OCI-M2 (cell line): Measurements from ENCODE around the gene CCDC85C.

ENCODE experiments used
- DNase-seq: peaks from one replicate; lab custom pipeline; 2025; ENCODE audit not compliant: unreplicated experiment; lab: John Stamatoyannopoulos, UW

Gene CCDC85C

DNA sequence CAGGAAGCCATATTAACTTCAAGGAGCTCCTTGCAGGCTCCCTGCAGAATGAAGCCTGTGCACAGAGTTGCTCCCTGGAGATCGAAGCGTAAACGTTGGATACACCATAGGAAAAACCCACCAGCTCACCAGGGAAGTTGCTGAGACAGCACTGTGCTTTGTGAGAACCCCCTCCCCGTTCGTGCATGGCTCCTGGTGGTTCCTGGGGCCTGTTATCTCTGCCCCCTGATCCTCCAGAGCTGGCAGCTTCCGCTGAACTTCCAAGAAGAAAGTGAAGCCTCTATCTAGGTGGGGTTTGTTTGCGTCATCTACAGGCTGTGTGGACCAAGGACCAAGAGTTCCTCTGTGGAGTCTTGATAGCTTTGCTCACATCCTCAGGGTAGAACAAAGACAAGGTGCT is 2.4 kb upstream of the CCDC85C start:
- no peak for DNase-seq

DNA sequence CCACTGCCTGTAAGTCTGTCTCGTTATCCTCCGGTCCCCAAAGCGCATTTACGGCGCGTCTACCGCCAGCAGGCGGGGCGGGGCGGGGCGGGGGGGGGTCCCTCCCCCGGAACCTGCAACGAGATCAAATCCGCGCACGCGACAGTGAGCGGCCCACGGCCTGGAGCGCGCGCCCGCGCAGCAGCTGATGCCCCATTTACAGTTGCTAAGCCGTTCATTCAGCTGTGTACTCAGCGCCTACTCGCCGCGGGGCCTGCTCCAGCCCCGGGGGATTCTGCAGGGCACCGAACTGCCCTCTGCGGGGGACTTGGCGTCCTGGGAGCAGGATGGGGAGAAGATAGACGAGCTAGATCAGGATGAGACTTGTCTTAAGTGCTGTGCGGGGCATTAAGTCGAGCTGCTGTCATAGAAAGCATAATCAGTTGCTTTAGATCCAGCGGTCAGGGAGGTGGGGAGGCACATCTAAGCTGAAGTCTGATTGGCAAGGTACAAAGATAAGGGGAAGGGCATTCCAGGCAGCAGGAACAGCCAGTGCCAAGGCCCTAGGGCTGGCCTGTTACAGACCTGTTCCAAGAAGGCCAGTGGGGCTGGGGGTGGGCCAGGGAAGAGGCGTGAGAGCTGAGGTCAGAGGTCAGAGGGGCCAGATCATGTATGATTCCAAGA is 1.4 kb upstream of the CCDC85C start:
- no peak for DNase-seq

DNA sequence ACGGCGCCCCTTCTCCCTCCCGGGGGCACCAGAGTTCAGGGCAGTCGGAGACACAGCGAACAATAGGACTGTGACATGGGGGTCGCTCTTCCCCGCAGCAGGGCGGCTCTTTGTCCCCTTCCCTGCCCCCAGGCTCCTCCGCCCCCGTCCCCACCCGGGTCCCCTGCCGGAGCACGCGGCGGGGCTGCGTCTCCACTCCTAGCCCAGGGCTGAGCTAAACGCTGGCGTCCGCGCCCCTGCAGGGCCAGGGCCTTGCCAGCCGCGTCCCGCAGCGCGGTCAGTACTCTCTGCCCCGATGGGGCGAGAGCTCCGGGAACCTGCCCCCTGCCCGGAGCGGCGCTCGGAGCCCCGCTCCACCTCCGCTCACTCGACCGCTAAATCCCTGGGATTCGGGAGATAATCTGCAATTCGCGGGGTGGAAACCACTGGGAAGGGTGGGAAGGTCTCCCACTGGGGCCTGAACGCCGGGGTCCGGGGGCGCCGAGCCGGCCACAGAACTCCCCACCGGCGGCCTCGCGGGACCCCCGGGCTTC is 825 bp upstream of the CCDC85C start:
- DNase-seq = no peak

DNA sequence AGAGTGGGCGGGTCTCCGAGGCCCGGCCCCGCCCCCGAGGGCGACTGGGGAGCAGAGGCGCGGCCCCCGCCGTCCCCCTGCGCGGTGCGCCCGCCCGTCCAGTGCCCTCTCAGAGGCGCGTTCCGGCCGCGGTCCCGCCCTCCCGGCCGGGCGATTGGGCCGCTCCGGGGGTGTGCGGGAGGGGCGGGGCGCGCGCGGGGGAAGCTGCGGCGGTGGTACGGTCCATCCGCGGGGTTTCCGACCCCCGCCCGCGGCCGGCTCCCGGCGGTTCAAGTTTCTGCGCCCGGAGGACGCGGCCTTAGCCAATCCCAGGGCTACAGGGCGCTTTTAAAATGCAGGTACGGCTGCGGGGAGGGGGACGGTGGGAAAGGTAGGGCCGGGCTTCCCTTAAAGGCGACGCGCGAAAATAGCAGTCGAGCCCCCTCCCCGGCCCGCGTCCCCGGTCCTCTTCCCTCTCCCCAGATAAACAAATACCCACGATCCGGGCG is 315 bp upstream of the CCDC85C start:
- peak; percentile 92 for DNase-seq

DNA sequence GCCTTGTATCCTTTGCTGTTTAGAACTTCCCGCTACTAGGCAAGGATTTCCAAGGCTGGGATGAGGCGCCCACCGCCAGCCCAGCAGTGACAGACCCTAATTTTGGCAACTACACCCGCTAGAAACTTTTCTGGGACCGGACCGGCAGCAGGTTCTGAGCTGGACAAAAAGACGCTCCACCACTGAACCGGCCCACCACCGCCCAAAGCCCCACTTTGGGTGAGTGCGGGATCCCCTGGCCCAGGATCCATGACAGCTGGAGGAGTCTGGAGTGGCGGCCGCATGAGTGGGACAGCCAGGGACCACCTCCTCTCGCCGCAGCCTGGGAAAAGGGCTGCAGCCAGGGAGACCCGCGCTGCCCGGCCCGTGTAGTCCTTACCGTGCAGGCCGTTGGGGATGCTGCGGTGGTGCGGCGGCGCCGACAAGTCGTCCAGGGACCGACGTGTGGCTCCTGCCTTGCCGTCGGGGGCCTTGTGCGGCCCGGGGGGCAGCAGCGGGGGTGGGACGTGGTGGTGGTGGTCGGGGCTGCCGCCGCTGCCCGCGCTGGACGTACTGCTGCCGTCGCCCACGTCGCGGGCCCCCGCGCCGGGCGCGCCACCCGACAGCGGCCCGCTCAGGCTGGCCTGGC is 1.1 kb downstream of the CCDC85C start:
- DNase-seq = no peak

DNA sequence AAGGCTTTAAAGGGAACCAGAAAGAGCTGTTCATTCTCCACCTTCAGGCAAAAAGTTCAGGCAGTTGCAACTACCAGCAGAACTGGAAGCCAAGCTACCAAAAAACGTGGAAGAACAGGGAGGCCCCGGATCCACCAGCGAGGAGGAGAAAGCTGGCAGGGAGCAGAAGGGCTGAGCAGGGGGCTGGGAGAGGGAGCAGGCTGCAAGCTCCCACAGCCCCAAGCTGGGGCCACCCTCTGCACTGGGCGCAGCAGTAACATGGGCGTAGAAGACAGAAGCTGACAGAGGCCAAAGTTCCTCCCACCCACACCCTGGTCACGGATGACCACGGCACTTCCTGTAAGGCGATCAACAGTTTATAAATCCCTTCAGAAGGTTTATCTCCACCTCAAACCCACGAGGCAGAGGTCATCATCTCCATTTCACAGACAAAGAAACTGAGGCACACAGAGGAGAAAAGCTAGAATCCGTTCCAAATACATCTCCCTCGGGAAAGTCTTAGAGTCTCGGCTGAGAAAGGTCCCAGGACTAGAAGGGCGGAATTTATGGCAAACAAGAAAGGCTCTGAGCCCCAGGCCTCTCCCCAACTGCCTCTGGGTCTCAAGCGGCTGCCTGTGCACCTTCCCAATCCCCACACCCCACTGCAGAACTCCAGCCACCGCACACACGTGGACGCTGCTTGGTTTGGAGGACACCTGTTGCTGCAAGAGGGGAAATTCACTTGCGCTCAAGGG is 1.8 kb downstream of the CCDC85C start:
- DNase-seq = no peak

DNA sequence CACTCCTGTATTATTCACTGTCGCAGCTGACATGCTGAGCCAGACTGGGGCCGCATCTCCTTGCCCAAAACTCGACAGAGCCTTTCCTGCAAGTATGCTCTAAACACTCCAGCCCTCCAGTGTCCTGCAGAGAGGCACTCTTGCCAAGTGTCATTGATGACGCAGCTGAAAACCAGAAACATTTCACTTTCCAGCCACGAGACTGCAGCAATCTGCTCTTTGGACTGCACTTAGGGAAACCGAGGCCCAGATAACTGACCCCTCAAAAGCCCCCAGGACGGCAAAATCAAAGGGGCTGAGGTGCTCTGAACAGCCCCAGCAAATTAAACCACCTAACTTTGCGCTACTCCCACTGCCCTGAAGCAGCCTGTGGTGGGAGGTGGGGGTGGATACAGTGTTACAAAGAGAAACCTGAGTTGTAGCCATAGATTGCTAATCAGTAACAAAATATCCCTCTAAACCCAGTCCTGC is 2.6 kb downstream of the CCDC85C start:
- no peak for DNase-seq

DNA sequence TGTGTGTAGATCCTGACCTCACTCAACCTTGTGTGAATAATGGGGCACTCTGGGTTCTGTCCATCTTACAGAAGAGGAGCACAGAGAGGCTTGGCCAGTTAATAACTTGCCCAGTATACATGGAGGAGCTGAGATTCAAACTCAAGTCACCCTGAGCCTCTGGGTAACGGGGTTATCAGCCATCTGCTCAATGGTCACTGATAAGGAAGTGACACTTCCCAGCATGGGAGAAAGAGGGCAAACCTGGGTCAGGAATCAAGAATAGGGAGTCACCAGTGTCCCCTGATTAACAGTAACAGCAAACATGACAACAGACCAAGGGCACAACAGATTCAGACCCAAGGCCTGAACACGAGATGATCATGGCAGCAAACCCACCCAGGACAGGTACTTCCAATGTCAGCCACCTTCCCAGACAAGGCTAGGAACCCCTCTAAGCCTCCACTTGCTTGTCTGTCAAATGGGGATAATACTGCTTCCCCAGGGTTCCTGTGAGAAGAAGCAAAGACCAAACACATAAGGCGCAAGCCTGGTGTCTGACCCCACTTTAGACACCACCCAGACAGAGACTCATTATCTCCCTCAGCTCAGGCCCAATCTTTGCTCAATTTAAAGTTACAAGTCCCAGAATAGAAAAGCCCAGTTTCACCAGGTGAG is 3.6 kb downstream of the CCDC85C start:
- no peak for DNase-seq

DNA sequence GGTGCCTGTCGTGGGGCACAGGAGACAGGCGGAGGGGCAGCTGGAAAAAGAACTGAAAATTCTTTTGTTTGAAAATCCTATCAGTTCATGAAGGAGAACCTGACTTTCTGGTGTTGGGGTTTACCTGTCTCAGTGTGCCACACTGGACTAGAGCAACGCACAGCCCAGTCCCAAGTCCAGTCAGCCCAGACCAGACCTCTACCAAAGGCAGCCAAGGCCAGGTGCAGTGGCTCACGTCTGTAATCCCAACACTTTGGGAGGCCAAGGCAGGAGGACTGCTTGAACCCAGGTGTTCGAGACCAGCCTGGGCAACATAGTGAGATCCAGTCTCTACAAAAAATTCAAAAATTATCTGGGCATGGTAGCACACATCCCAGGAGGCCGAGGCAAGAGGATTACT is 4.6 kb downstream of the CCDC85C start:
- no peak for DNase-seq

DNA sequence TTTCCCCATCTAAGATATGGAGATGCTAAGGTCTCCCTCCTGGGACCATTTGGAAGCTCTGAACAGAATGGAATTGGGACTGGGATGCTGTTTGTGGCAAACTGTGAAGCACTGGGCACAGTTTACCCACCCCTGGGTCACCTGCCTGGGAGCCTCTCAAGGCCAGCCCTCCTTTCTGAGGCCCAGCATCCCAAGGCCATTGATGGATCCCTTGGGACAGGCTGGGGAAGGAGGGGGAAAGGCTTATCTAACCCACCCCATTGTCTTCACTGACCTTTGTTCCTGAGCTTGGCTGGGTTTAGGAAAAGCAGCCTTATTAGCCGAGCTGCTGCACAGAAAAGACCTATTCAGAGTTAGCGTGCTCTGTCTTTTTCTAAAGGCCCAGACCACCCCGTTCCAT is 5.2 kb downstream of the CCDC85C start:
- no peak for DNase-seq

DNA sequence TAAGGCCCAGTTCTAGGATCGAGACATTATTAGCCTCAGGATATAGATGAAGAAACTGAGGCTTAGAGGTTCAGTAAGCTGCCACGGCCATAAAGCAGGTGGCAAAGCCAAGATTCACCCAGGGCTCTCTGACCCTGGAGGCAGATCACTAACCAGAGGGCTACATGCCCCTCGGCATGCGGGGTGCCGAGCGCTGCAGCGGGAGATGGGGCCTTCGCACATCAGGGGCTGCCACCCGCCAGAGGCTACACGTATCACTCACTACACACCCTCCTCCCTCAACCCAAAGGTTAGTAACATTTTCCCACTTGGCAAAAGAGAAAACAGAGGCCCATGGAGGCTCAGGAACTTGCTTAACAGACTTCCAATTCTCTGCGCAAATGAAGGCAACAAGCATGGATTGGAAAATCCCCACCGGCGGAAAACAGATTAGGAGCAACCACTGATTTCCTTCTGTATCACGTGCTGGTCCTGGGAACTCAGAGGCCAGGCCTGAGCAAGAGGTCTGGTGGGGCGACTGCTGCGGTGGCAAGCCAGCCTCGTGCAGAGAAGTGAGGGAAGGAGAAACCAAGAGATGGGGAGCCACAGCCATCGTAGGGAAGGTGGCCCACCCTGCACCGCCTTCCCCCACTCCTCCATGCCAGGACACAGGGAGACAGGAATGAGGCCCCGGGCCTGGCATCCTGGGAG is 6.0 kb downstream of the CCDC85C start:
- no peak for DNase-seq

DNA sequence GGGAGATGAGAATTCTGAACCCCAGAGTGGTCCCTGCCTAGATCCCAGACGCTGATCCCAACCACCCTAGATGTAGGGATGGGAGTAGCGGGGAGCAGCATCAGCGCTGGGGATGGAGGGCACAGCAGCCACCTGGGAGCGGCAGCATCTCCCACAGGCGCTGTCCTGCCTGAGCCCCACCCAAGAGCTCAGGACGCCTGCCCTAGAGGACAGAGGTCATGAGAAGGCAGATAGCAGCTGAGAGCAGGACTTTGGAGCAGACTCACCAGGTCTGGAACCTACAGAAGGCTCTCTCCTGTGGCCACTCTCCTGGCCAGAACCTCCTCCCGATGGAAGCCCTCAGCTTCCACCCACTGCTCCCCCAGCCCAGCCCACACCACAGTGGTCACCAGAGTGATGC is 7.2 kb downstream of the CCDC85C start:
- DNase-seq = no peak

DNA sequence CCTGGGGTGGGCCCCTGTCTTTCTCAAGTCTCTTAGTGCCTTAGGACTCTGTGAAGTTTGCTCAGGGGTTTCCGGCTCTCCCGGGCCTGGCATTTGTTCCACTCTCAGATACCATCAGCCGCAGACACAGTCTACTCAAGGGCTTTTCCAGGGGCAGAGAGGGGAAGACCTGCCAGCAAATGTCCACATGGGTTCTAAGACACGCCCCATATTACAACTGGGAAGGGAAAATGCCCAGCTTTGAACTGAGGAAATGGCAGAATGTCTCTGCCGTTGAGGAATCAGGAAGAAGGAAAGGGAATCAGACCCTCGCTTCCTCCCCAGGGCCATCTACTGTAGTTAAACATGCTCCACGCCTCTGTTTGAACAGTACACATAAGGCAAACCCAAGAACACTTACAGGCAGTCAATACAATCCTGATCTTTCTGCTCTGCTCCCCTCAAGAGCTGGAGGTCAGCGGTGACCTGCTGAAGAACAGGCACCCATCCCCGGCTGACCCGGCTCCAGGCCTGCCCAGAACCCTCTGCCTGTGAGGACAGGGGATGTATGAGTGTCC is 7.9 kb downstream of the CCDC85C start:
- no peak for DNase-seq

DNA sequence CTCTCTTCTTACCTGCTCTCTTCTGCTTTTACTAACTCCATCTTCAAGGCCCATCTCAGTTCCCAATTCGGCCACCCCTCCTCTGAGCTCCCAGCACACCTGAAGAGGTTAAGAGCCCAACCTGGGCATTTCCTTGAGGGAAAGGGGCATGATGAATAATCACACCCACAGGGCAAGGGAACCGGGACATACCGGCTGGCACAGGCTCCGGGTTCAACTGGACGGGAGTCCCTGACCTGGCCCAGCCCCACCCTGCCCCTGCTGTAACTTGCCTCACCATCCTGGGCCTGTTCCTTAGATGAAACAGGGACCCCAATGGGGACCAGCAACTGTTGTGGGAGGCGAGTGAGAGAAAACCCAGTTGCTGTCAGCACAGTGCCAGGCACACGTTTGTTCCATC is 8.5 kb downstream of the CCDC85C start:
- DNase-seq = no peak

DNA sequence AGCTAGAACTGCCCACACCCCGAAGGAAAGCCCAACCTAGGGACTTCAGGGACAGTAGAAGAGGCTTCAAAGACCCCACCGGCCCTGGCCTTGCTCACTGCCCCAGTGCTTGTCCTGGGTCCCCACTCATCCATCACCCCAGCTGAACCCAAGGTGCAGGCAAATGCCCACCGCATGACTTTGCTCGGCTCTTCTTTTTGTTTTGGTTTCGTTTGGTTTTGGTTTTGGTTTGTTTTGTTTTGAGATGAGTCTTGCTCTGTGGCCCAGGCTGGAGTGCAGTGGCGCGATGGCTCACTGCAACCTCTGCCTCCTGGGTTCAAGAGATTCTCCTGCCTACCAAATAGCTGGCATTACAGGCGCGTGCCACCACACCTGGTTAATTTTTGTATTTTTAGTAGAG is 9.0 kb downstream of the CCDC85C start:
- DNase-seq = no peak

DNA sequence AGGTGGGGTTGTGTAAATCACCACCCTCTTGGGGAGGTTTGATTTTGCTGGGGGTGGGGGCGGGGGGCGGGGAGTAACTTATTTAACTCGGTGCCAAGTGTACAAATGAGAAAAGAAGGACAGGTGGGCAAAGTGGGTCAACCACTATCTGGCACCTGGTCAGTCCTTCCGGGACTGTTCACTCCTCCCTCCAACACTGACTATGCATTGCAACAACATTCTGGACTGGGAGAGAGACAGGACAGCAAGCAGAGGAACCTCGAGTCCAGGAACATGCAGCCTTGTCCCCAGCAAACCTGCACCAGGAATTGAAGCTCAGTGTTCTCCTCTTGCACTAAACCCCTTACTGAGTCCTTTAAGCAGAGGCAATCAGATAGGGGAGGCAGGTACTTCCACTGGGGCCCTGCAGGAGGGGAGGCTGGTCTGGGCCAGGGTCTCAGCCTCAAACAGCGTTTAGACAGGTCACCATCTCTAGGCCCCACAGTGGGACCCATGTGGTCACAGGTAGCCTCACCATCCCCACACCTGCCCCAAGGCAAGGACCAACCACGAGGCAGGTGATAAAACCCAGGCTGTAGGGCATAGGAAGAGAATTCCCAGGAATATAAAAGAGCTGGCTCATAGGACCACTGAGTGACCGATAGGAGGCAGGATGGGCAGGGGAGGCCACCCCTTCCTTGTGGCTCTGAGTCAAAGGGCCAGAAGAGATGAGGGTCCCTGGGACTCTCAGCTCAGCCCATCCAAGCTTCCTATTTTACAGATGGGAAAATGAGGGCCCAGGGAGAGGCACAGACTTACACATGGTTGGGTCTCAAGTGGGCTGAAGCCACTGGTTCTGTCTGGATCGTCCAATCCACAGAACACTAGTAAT is 9.8 kb downstream of the CCDC85C start:
- DNase-seq = no peak

DNA sequence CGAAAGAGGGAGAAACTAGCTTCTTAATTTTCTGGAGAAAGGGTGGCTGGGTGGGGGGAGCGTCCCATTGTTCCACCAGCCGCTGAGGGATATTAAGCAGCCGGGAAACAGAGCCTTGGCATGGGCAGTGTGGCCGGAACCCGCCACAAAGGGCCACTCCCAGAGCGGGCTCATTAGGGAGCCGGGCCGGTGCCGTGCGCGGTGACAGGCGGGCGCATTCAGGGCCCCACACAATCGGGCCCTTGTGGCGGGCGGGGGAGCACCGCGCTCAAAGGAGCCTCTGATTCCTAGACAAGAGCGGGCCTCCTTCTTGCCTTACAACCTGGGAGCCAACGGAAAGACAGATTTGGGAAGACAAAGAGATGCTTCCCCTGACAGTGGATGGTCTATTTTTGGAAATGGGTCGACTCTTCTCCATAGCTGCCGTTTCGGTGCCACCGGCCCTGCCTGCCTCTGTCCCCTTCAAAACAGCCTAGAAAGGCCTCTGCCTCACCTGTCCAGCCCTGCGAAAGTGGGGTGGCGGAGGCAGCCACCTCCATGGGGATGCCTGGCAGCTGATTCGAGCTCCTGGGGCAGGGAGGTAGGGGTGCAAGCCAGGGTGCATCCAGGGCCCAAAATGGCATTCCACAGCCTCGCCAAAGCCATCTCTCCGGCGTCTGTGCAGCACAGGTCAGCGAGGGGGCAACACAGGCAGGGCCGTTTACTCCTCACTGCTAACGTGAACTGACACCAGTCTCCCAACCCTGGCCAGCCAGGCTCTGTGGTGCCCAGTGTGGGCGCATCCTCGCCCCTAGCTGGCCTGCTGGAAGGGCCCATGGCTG is 10.9 kb downstream of the CCDC85C start:
- DNase-seq = no peak

DNA sequence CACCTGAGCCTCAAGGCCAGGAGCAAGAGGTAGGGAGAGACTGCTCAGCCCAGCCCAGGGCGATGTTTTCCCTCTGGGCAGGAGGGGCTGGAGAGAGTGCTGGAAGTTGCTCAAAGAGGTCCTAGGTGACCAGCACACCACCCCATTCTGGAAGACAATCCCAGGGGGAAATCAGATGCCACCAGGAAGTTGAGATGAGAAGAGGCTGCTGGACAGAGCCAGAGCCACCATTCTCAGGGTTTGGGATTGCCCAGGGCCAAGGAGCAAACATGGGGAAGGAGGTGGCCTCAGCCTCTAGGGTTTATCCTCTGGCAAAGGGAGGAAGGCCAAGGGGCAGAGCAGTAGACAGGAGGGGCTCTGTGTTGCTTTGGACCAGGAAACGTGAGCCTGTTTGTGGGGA is 11.6 kb downstream of the CCDC85C start:
- no peak for DNase-seq
